Endodermal cell (in vitro differentiated cells): Measurements from ENCODE around the gene LGALS3. TPM values are rescaled to one million over a fixed set of nuclear protein-coding genes. Genes with fewer than 3 reads are reported as not detected.

Source experiments
- DNase-seq: peaks from one replicate; pipeline ENCODE4 v3.0.0-alpha.2; 2017
- H3K27ac ChIP-seq: 2 replicates; pipeline ENCODE4 v1.5.1; 2013; ENCODE audit warnings: mild to moderate bottlenecking, low read depth, low read length, moderate library complexity
- H3K27me3 ChIP-seq: 2 replicates; pipeline ENCODE4 v1.6.1; 2013; ENCODE audit warnings: mild to moderate bottlenecking, low read length, moderate library complexity; ENCODE audit not compliant: insufficient read depth, control insufficient read depth, poor library complexity, severe bottlenecking
- H3K36me3 ChIP-seq: 2 replicates; pipeline ENCODE4 v1.7.0; 2013; ENCODE audit warnings: mild to moderate bottlenecking, low read length, moderate library complexity; ENCODE audit not compliant: control insufficient read depth, insufficient read depth
- H3K4me1 ChIP-seq: one replicate; pipeline ENCODE4 v1.7.0; 2013; ENCODE audit warnings: low read length; ENCODE audit not compliant: control insufficient read depth, insufficient read depth
- H3K4me3 ChIP-seq: 2 replicates; pipeline ENCODE4 v1.5.1; 2013; ENCODE audit warnings: mild to moderate bottlenecking, low read length, moderate library complexity
- H3K9ac ChIP-seq: 2 replicates; pipeline ENCODE4 v1.6.1; 2013; ENCODE audit warnings: mild to moderate bottlenecking, low read length, moderate library complexity; ENCODE audit not compliant: poor library complexity, severe bottlenecking; ENCODE audit errors: extremely low read depth
- H3K9me3 ChIP-seq: 2 replicates; pipeline ENCODE4 v1.6.1; 2013; ENCODE audit warnings: mild to moderate bottlenecking, low read length, moderate library complexity; ENCODE audit not compliant: control insufficient read depth
- H3K27ac Mint-ChIP-seq: 2 replicates; pipeline ENCODE4 v1.8.0; 2020; ENCODE audit warnings: mixed read lengths
- H3K27me3 Mint-ChIP-seq: 2 replicates; pipeline ENCODE4 v1.8.0; 2021; ENCODE audit warnings: mild to moderate bottlenecking, mixed read lengths; ENCODE audit not compliant: insufficient read depth
- H3K36me3 Mint-ChIP-seq: 2 replicates; pipeline ENCODE4 v1.8.0; 2020; ENCODE audit warnings: low read depth, mixed read lengths
- H3K4me1 Mint-ChIP-seq: 2 replicates; pipeline ENCODE4 v1.8.0; 2020; ENCODE audit warnings: mixed read lengths
- H3K4me3 Mint-ChIP-seq: 2 replicates; pipeline ENCODE4 v1.8.0; 2020; ENCODE audit warnings: mild to moderate bottlenecking, moderate library complexity, mixed read lengths
- H3K9me3 Mint-ChIP-seq: 2 replicates; pipeline ENCODE4 v1.8.0; 2020; ENCODE audit warnings: mild to moderate bottlenecking, mixed read lengths
- whole genome bisulfite sequencing, 2 experiments: methylation state at CpG; one replicate each; pipeline versions ENCODE4 v1.1.5 to v1.1.7; 2013; ENCODE audit warnings: missing lambda C conversion rate in 2 of 2, mixed read lengths in 1 of 2; ENCODE audit not compliant: insufficient coverage in 1 of 2, insufficient read length in 1 of 2; 5-methylcytosine and 5-hydroxymethylcytosine counted together
- total RNA-seq, 2 donors: library from RNA; stranded (reverse); fragmentation: NEBNext Ultra II Directional in 1 of 2; extraction: Animal tissue kit (Norgen Biotek cat#: 25700) in 1 of 2; gene quantifications; 2 replicates in 1 of 2; 3 replicates in 1 of 2; pipeline ENCODE4 v1.2.1, GENCODE V29; 2021
- TF ChIP-seq, protein P1 (sequence below): fragments of 200-600 bp; sonication (generic); conservative IDR thresholded peaks from 2 replicates; pipeline ENCODE4 v1.5.0; 2021; ENCODE audit warnings: antibody characterized with exemption, mild to moderate bottlenecking

Gene LGALS3
- total RNA-seq, 2 donors from 2014 or later = 1.0 to 2.0 TPM

DNA sequence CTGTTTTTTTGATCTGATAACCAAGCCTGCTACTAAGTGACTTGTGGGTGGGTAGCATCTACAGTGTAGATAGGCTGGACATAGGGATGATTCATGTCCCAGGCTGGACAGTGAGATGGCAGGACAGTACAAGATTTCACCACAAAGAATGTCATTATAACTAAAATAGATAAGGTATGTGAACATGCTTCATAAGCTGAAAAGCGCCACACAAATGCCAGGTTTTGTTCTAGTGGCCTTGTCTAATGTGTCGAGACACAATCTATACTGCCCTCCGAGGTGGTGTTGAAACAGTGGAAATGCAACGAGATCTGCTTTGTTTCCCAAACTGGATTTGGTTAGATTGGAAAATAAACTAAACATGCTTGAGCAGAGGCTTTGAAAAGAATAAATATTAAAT, 4.4 kb downstream of the LGALS3 start:
- H3K27me3 ChIP-seq = peaks cover 42% of the 10 kb centered on the region
- no peak for DNase-seq
- H3K4me3 Mint-ChIP-seq = no peak overlapping the region
- H3K9ac ChIP-seq = no peak overlapping the region
- H3K36me3 ChIP-seq = no peaks in the 10 kb centered on the region
- H3K9me3 Mint-ChIP-seq = no peaks in the 10 kb centered on the region
- no peak overlapping the region for H3K27ac Mint-ChIP-seq
- H3K27ac ChIP-seq = no peak overlapping the region
- WGBS, 2 experiments = 92 to 100% methylated on average over 4 of the region's 4 CpGs
- H3K4me1 Mint-ChIP-seq = peaks cover 5% of the 10 kb centered on the region
- H3K4me1 ChIP-seq = no peaks in the 10 kb centered on the region
- no peaks in the 10 kb centered on the region for H3K9me3 ChIP-seq
- no peak overlapping the region for H3K4me3 ChIP-seq
- no peaks in the 10 kb centered on the region for H3K36me3 Mint-ChIP-seq
- TF ChIP-seq, protein P1, sequence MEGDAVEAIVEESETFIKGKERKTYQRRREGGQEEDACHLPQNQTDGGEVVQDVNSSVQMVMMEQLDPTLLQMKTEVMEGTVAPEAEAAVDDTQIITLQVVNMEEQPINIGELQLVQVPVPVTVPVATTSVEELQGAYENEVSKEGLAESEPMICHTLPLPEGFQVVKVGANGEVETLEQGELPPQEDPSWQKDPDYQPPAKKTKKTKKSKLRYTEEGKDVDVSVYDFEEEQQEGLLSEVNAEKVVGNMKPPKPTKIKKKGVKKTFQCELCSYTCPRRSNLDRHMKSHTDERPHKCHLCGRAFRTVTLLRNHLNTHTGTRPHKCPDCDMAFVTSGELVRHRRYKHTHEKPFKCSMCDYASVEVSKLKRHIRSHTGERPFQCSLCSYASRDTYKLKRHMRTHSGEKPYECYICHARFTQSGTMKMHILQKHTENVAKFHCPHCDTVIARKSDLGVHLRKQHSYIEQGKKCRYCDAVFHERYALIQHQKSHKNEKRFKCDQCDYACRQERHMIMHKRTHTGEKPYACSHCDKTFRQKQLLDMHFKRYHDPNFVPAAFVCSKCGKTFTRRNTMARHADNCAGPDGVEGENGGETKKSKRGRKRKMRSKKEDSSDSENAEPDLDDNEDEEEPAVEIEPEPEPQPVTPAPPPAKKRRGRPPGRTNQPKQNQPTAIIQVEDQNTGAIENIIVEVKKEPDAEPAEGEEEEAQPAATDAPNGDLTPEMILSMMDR = peak; percentile 52
- H3K27me3 Mint-ChIP-seq = peaks cover 39% of the 10 kb centered on the region

- H3K4me1 ChIP-seq = no peaks in the 10 kb centered on the region
- Mint-ChIP-seq H3K4me1 (no peaks in the 10 kb centered on the region), H3K27ac (no peak overlapping the region), H3K4me3 (no peak overlapping the region), H3K36me3 (peaks cover 4% of the 10 kb centered on the region), H3K27me3 (peaks cover 15% of the 10 kb centered on the region), H3K9me3 (no peaks in the 10 kb centered on the region)
- no peak overlapping the region for H3K9ac ChIP-seq
- no peaks in the 10 kb centered on the region for H3K9me3 ChIP-seq
- TF ChIP-seq, protein P1 = no peak
- H3K36me3 ChIP-seq = peaks cover 11% of the 10 kb centered on the region
- 89% methylated on average over 2 of the region's 3 CpGs; no CpG with 5 or more reads in 1 of the 2 experiments for WGBS, 2 experiments
- H3K27me3 ChIP-seq = peaks cover 13% of the 10 kb centered on the region
- H3K27ac ChIP-seq = no peak overlapping the region
- H3K4me3 ChIP-seq = no peak overlapping the region
- no peak for DNase-seq
These were observed 7.2 kb downstream of the LGALS3 start for GRCh38 chr14:55136241-55136640.

DNA sequence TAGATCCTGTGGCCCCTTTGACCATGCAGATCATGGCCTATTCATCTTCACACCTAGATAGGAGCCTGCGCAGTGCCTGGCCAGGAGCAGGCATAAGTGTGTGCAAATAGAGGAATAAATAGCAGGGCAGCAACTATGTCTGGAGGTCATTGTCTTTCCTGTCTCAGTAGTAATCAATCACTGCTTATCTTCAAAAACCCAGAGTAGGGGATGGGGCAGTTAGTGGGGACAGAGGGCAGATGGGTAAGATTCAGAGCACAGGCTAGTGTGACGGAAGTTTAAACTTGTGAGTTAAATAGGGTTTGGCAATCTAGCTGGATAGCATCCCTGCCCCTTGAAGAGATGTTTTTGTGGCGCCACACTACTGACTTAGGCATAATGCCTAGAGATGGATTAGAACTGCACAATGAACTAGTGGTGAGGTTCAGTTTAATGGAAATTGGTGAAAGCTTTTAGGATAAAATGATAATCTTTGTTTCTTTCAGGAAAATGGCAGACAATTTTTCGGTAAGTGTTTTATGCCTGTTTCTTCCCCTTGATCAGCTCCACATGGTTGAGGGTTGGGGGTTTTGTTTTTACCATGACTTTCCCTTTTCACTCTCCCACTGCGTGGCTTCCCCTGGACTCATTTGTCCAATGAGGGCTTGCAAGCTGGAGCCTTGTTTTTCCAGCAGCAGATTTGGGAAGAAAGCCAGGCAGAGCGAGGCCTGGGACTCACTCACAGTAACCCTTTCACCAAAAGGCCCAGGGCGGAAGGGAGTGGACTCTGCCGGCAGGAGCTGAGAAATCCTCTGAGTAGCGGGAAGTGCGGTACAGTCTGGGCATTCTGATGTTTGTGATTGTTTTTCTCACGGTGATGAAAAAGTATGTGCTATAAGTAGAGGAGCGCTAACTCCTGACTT, 8.1 kb downstream of the LGALS3 start:
- no peak overlapping the region for H3K27ac Mint-ChIP-seq
- peaks cover 4% of the 10 kb centered on the region for H3K36me3 Mint-ChIP-seq
- Histone ChIP-seq H3K36me3 (peaks cover 11% of the 10 kb centered on the region), H3K27me3 (peaks cover 4% of the 10 kb centered on the region), H3K4me1 (no peaks in the 10 kb centered on the region), H3K9ac (no peak overlapping the region), H3K9me3 (no peaks in the 10 kb centered on the region), H3K4me3 (no peak overlapping the region), H3K27ac (no peak overlapping the region)
- 95 to 97% methylated on average over 6 to 12 of the region's 12 CpGs for WGBS, 2 experiments
- no peak for DNase-seq
- no peak overlapping the region for H3K4me3 Mint-ChIP-seq
- H3K4me1 Mint-ChIP-seq = no peaks in the 10 kb centered on the region
- peaks cover 6% of the 10 kb centered on the region for H3K27me3 Mint-ChIP-seq
- TF ChIP-seq, protein P1 = no peak
- no peaks in the 10 kb centered on the region for H3K9me3 Mint-ChIP-seq
